H1 (cell line): Measurements from ENCODE around the gene DYRK1B. TPM values are rescaled to one million over a fixed set of nuclear protein-coding genes. Genes with fewer than 3 reads are reported as not detected.

Source experiments
- CTCF ChIA-PET: fragments of 300-600 bp; sonication (Branson Sonifier 250); formaldehyde crosslinking; loops from one replicate; lab custom pipeline; 2021; ENCODE audit not compliant: partially characterized antibody; lab: Charles Lee
- POLR2A ChIA-PET: fragments of 300-600 bp; sonication (Branson Sonifier 250); formaldehyde crosslinking; loops from one replicate; lab custom pipeline; 2021; ENCODE audit warnings: inconsistent platforms; ENCODE audit not compliant: partially characterized antibody; lab: Charles Lee
- DNase-seq, 2 experiments: peaks; one replicate each; pipeline versions ENCODE4 v3.0.0 to v3.0.0-alpha.2; 2010 to 2022; ENCODE audit warnings: low spot score in 2 of 2, low read depth in 1 of 2, mixed read lengths in 1 of 2
- FAIRE-seq: peaks from 2 replicates; lab custom pipeline; 2011; peaks lifted over from hg19 to GRCh38; lab: Jason Lieb, UNC
- H2AFZ ChIP-seq: 2 replicates; pipeline ENCODE4 v1.8.1; 2012; ENCODE audit warnings: low read length, inconsistent platforms
- H2AK5ac ChIP-seq: 2 replicates; pipeline ENCODE4 v1.6.1; 2013; ENCODE audit warnings: low read depth, low read length
- H2BK120ac ChIP-seq: replicated peaks from 2 replicates; pipeline ENCODE3; 2013; ENCODE audit warnings: low read depth, low read length, inconsistent platforms
- H2BK12ac ChIP-seq: 2 replicates; pipeline ENCODE4 v1.6.1; 2013; ENCODE audit warnings: low read depth, low read length
- H2BK15ac ChIP-seq: 2 replicates; pipeline ENCODE4 v1.6.1; 2013; ENCODE audit warnings: low read length
- H2BK20ac ChIP-seq: 2 replicates; pipeline ENCODE4 v1.6.1; 2013; ENCODE audit warnings: low read length
- H2BK5ac ChIP-seq: 2 replicates; pipeline ENCODE4 v1.6.1; 2013; ENCODE audit warnings: low read depth, low read length
- H3K14ac ChIP-seq: 2 replicates; pipeline ENCODE4 v1.6.1; 2013; ENCODE audit warnings: inconsistent platforms; ENCODE audit not compliant: insufficient read length
- H3K18ac ChIP-seq: 2 replicates; pipeline ENCODE4 v1.6.1; 2013; ENCODE audit warnings: low read length; ENCODE audit errors: extremely low read depth
- H3K23ac ChIP-seq: 2 replicates; pipeline ENCODE4 v1.6.1; 2013; ENCODE audit warnings: inconsistent platforms; ENCODE audit not compliant: insufficient read length
- H3K23me2 ChIP-seq: 2 replicates; pipeline ENCODE4 v1.6.1; 2013; ENCODE audit warnings: low read depth, low read length
- H3K27ac ChIP-seq: 2 replicates; pipeline ENCODE4 v1.6.1; 2011; ENCODE audit warnings: low read depth, low read length, inconsistent platforms
- H3K27me3 ChIP-seq, 4 experiments: replicated peaks in 1 of 4; 1 replicate in 1 of 4; 2 replicates in 3 of 4; pipeline versions ENCODE4 v1.6.1 to v1.8.1; 2011 to 2013; ENCODE audit warnings: low read length in 3 of 4, mild to moderate bottlenecking in 3 of 4, inconsistent platforms in 2 of 4, mixed read lengths in 2 of 4, moderate library complexity in 1 of 4; ENCODE audit not compliant: control insufficient read depth in 3 of 4, insufficient read depth in 3 of 4; ENCODE audit errors: extremely low read depth in 1 of 4
- H3K36me3 ChIP-seq, 4 experiments: 2 replicates each; pipeline versions ENCODE4 v1.6.1 to v1.8.1; 2011 to 2013; ENCODE audit warnings: mild to moderate bottlenecking in 4 of 4, low read length in 3 of 4, moderate library complexity in 2 of 4, control low read depth in 1 of 4, inconsistent platforms in 1 of 4; ENCODE audit not compliant: insufficient read depth in 4 of 4, control insufficient read depth in 2 of 4
- H3K4ac ChIP-seq: replicated peaks from 2 replicates; pipeline ENCODE3; 2013; ENCODE audit warnings: low read length, low read depth, mixed read lengths, inconsistent platforms; ENCODE audit not compliant: insufficient read length
- H3K4me1 ChIP-seq, 4 experiments: replicated peaks in 1 of 4; 1 replicate in 1 of 4; 2 replicates in 3 of 4; pipeline versions ENCODE4 v1.6.1 to v1.8.1; 2011 to 2013; ENCODE audit warnings: low read length in 3 of 4, inconsistent platforms in 2 of 4, mixed read lengths in 1 of 4; ENCODE audit not compliant: insufficient read depth in 4 of 4, control insufficient read depth in 3 of 4
- H3K4me2 ChIP-seq, 2 experiments: 2 replicates each; pipeline versions ENCODE4 v1.6.1 to v1.8.1; 2011 to 2013; ENCODE audit warnings: low read depth in 2 of 2, low read length in 2 of 2, control low read depth in 1 of 2, inconsistent platforms in 1 of 2, mild to moderate bottlenecking in 1 of 2; ENCODE audit not compliant: insufficient read depth in 1 of 2
- H3K4me3 ChIP-seq, 4 experiments: fragments of 200-600, 300-600 bp in 1 of 4; sonication (generic), shearing (Covaris generic), sonication (Bioruptor Twin) in 1 of 4; 2 replicates each; pipeline versions ENCODE4 v1.5.1 to v1.8.1; 2011 to 2016; ENCODE audit warnings: low read length in 4 of 4, low read depth in 3 of 4, control low read depth in 2 of 4, inconsistent platforms in 2 of 4, mild to moderate bottlenecking in 2 of 4, mixed read lengths in 1 of 4, moderate library complexity in 1 of 4; ENCODE audit not compliant: insufficient read depth in 2 of 4; ENCODE audit errors: extremely low read depth in 1 of 4
- H3K56ac ChIP-seq: replicated peaks from 2 replicates; pipeline ENCODE3; 2013; ENCODE audit warnings: low read depth, mild to moderate bottlenecking, mixed read lengths, low read length, inconsistent platforms; ENCODE audit not compliant: insufficient read length
- H3K79me1 ChIP-seq: 2 replicates; pipeline ENCODE4 v1.6.1; 2013; ENCODE audit warnings: low read depth, low read length, control low read depth
- H3K79me2 ChIP-seq, 2 experiments: 2 replicates each; pipeline versions ENCODE4 v1.6.1 to v1.8.1; 2012 to 2013; ENCODE audit warnings: low read length in 2 of 2, mild to moderate bottlenecking in 2 of 2, inconsistent platforms in 1 of 2; ENCODE audit not compliant: insufficient read depth in 2 of 2, control insufficient read depth in 1 of 2
- H3K9ac ChIP-seq, 4 experiments: replicated peaks in 1 of 4; 1 replicate in 1 of 4; 2 replicates in 3 of 4; pipeline versions ENCODE4 v1.6.1 to v1.8.1; 2011 to 2013; ENCODE audit warnings: low read depth in 3 of 4, low read length in 3 of 4, control low read depth in 2 of 4, mild to moderate bottlenecking in 2 of 4, moderate library complexity in 2 of 4, inconsistent platforms in 1 of 4; ENCODE audit errors: extremely low read depth in 1 of 4
- H3K9me3 ChIP-seq, 2 experiments: 2 replicates each; pipeline versions ENCODE4 v1.6.1 to v1.8.1; 2012 to 2013; ENCODE audit warnings: mild to moderate bottlenecking in 2 of 2, moderate library complexity in 2 of 2, control low read depth in 1 of 2, inconsistent platforms in 1 of 2, low read depth in 1 of 2, low read length in 1 of 2, mixed read lengths in 1 of 2; ENCODE audit not compliant: insufficient read depth in 2 of 2
- H4K20me1 ChIP-seq, 2 experiments: replicated peaks in 1 of 2; 2 replicates each; pipeline versions ENCODE3 to v1.8.1; 2011 to 2013; ENCODE audit warnings: inconsistent platforms in 2 of 2, low read length in 2 of 2, mild to moderate bottlenecking in 1 of 2; ENCODE audit not compliant: insufficient read depth in 2 of 2, control insufficient read depth in 1 of 2
- H4K5ac ChIP-seq: 2 replicates; pipeline ENCODE4 v1.6.1; 2013; ENCODE audit warnings: low read length, low read depth, mixed read lengths, inconsistent platforms; ENCODE audit not compliant: insufficient read length
- H4K8ac ChIP-seq: 2 replicates; pipeline ENCODE4 v1.8.0; 2013; ENCODE audit warnings: mild to moderate bottlenecking, moderate library complexity, low read length, inconsistent platforms; ENCODE audit not compliant: insufficient read depth; ENCODE audit errors: extremely low read depth
- H4K91ac ChIP-seq: replicated peaks from 2 replicates; pipeline ENCODE3; 2013; ENCODE audit warnings: low read length, mixed read lengths, inconsistent platforms; ENCODE audit not compliant: insufficient read length
- CHD1 ChIP-seq: IDR thresholded peaks from 2 replicates; pipeline ENCODE4 v1.6.1; 2012; ENCODE audit warnings: low read depth, low read length, improper control_type of control experiment
- EZH2 ChIP-seq: fragments of 200-600 bp; sonication (generic); IDR thresholded peaks from 2 replicates; pipeline ENCODE4 v1.7.1; 2012; ENCODE audit warnings: low read depth, mild to moderate bottlenecking, moderate library complexity, low read length, inconsistent platforms; ENCODE audit not compliant: severe bottlenecking
- HDAC2 ChIP-seq, 2 experiments: fragments of 300-600 bp in 1 of 2; sonication (generic) in 1 of 2; IDR thresholded peaks; 2 replicates each; pipeline ENCODE4 v1.6.1; 2011 to 2012; ENCODE audit warnings: low read depth in 2 of 2, low read length in 2 of 2, mild to moderate bottlenecking in 2 of 2, moderate library complexity in 2 of 2, borderline replicate concordance in 1 of 2, inconsistent platforms in 1 of 2
- JUN ChIP-seq: IDR thresholded peaks from 2 replicates; pipeline ENCODE4 v1.6.1; 2011; ENCODE audit warnings: low read depth, mild to moderate bottlenecking, improper control_type of control experiment, low read length
- JUND ChIP-seq: IDR thresholded peaks from 2 replicates; pipeline ENCODE4 v1.6.1; 2011; ENCODE audit warnings: mild to moderate bottlenecking, improper control_type of control experiment, low read length
- TAF7 ChIP-seq: optimal IDR thresholded peaks from 2 replicates; pipeline ENCODE3; 2011; ENCODE audit warnings: low read depth, mild to moderate bottlenecking, inconsistent platforms, low read length, moderate library complexity, borderline replicate concordance
- ZNF274 ChIP-seq: IDR thresholded peaks from 2 replicates; pipeline ENCODE4 v1.7.0; 2012; ENCODE audit warnings: low read length, borderline replicate concordance; ENCODE audit errors: extremely low read depth
- WGBS, 2 experiments: shearing (Covaris generic) in 1 of 2; methylation state at CpG; one replicate each; pipeline versions ENCODE4 v1.1.6 to v1.1.7; 2013 to 2015; ENCODE audit warnings: low lambda C conversion rate in 2 of 2, mixed read lengths in 2 of 2, inconsistent platforms in 1 of 2, low coverage in 1 of 2, missing lambda C conversion rate in 1 of 2; ENCODE audit not compliant: insufficient replicate concordance in 2 of 2, insufficient coverage in 1 of 2, insufficient read length in 1 of 2; ENCODE audit errors: extremely low coverage in 1 of 2, missing lambda C conversion rate in 1 of 2; 5-methylcytosine and 5-hydroxymethylcytosine counted together
- polyA plus RNA-seq, 7 experiments: library from polyadenylated mRNA; depleted of rRNA in 3 of 7; stranded (reverse) in 5 of 7; unstranded in 2 of 7; fragments of >200 nt in 5 of 7; fragments of 200-250 nt in 2 of 7; gene quantifications; 1 replicate in 5 of 7; 2 replicates in 1 of 7; 4 replicates in 1 of 7; pipeline versions ENCODE4 v1.2.1 to v1.2.3, GENCODE V29; 2011 to 2013; ENCODE audit warnings: missing spikeins in 2 of 7, mixed read lengths in 2 of 7
- total RNA-seq: library from RNA; stranded (reverse); fragmentation: NEBNext Ultra II Directional; extraction: Animal tissue kit (Norgen Biotek cat#: 25700); gene quantifications from 2 replicates; pipeline ENCODE4 v1.2.1, GENCODE V29; 2021
- TF ChIP-seq, protein P1 (sequence below): IDR thresholded peaks from 2 replicates; pipeline ENCODE4 v1.6.1; 2011; ENCODE audit warnings: low read length, improper control_type of control experiment

Gene DYRK1B
- total and polyA plus RNA-seq, 2 of the 8 experiments (the other 6 are each of a cell fraction or from before 2014, with no cell fraction given) = 6.9 to 14.8 TPM

DNA sequence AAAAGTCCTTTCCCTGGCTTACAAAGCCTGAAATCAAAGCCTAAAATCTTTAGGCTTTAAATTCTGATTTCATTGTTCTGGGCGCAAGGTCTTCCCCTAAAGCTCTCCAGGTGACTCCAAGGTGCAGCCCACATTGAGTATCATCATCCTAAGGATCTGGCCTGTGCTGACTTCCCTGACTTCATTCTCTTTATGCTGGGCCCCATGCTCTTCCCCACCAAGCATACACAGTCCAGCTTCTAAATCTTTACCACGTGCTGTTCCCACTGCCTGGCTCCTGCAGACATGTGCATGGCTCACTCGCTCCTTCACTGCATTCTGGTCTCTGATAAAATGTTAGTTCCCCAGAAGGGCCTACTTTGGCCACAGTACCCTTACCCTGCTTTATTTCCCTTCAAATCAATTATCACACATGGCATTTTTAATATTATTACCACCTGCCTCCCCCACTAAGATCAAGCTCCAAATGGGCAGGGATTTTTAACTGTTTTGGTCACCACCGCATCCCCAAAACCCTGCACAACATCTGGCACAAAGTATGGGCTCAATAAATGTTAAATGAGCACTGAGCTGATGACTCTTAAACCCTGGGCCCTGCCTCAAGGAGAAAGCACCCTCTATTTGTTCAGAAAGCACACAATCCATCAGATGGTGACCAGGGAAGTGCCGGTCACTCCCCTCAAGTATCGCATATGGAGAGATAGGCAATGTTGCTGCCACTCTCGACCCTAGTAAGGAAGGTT is 8.9 kb upstream of the DYRK1B start:
- no peak overlapping the region for H3K4ac ChIP-seq
- H2AK5ac ChIP-seq = no peak overlapping the region; the same call in 1 of the 2 replicates
- 86% methylated on average over 7 of the region's 7 CpGs; no CpG with 5 or more reads in 1 of the 2 experiments for WGBS, 2 experiments
- no peak overlapping the region; a peak in 1 of 8 replicates for H3K4me3 ChIP-seq
- H2BK5ac ChIP-seq = no peak overlapping the region
- H3K79me1 ChIP-seq = peaks cover 20% of the 10 kb centered on the region
- H3K56ac ChIP-seq = no peak overlapping the region
- no peak overlapping the region for H2BK12ac ChIP-seq
- peaks cover 26 to 34% of the 10 kb centered on the region in 2 experiments for H4K20me1 ChIP-seq
- peaks cover 12% of the 10 kb centered on the region for H3K23me2 ChIP-seq
- H3K36me3 ChIP-seq = peaks cover 19 to 33% (median 23%) of the 10 kb centered on the region in 4 experiments
- no peak overlapping the region for H4K91ac ChIP-seq
- FAIRE-seq = no peak
- no peak overlapping the region for H3K14ac ChIP-seq
- POLR2A ChIA-PET = interaction anchor here (1.1 to 4.8 kb wide), 3 partner anchors 9 to 50 kb away, joined by 3 to 31 read pairs (median 8); partner anchors contain the start of gene DYRK1B
- no peak overlapping the region for H2BK20ac ChIP-seq
- H3K23ac ChIP-seq = no peak overlapping the region
- H2BK120ac ChIP-seq = no peak overlapping the region
- peak overlapping the region; percentile 40 to 43; a peak in 3 of 4 replicates for H3K4me2 ChIP-seq
- H2BK15ac ChIP-seq = no peak overlapping the region
- peak overlapping the region in 1 of 4 experiments; percentile 28; a peak in 1 of 7 replicates for H3K9ac ChIP-seq
- H3K4me1 ChIP-seq = peaks cover 7 to 28% (median 18%) of the 10 kb centered on the region in 4 experiments
- no peak overlapping the region for H2AFZ ChIP-seq
- H4K8ac ChIP-seq = no peak overlapping the region
- no peak overlapping the region for H3K18ac ChIP-seq
- no peak for TF ChIP-seq TAF7
- TF ChIP-seq JUN = no peak
- TF ChIP-seq, protein P1, sequence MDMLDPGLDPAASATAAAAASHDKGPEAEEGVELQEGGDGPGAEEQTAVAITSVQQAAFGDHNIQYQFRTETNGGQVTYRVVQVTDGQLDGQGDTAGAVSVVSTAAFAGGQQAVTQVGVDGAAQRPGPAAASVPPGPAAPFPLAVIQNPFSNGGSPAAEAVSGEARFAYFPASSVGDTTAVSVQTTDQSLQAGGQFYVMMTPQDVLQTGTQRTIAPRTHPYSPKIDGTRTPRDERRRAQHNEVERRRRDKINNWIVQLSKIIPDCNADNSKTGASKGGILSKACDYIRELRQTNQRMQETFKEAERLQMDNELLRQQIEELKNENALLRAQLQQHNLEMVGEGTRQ = no peak
- no peak for TF ChIP-seq EZH2
- no peak for TF ChIP-seq JUND
- no peak for TF ChIP-seq CHD1
- no peak for TF ChIP-seq HDAC2 (IDR thresholded peaks at IDR 0.05; ENCODE audit: borderline replicate concordance in 1 of 2, low read depth in 2 of 2, low read length in 2 of 2)
- TF ChIP-seq ZNF274 = no peak
- H3K9me3 ChIP-seq = no peaks in the 10 kb centered on the region
- H3K27ac ChIP-seq = no peak overlapping the region
- CTCF ChIA-PET = interaction anchor here (0.6 to 6.4 kb wide), 34 partner anchors 9 to 386 kb away, joined by 3 to 43 read pairs (median 6); partner anchors contain the start of genes DYRK1B and PSMC4
- H4K5ac ChIP-seq = no peak overlapping the region
- H3K79me2 ChIP-seq = peaks cover 48 to 76% of the 10 kb centered on the region in 2 experiments
- no peaks in the 10 kb centered on the region for H3K27me3 ChIP-seq
- DNase-seq = no peak
